Mesenchymal stem cell (in vitro differentiated cells and primary cell): ENCODE results near the gene KANSL3.

ENCODE experiments used
- DNase-seq: peaks from one replicate; pipeline ENCODE4 v3.0.0-alpha.2; 2013
- H2AFZ ChIP-seq: one replicate; pipeline ENCODE4 v1.6.1; 2013; ENCODE audit warnings: low read depth, mild to moderate bottlenecking, control low read depth, inconsistent platforms, low read length, moderate library complexity
- H2AK5ac ChIP-seq: 2 replicates; pipeline ENCODE4 v1.6.1; 2013; ENCODE audit warnings: low read length, moderate library complexity, mild to moderate bottlenecking, inconsistent platforms; ENCODE audit not compliant: severe bottlenecking
- H2BK120ac ChIP-seq: one replicate; pipeline ENCODE4 v1.6.1; 2013; ENCODE audit warnings: low read depth, mild to moderate bottlenecking, inconsistent platforms, low read length, moderate library complexity
- H2BK12ac ChIP-seq, 2 experiments: one replicate each; pipeline ENCODE4 v1.6.1; 2013; ENCODE audit warnings: inconsistent platforms in 2 of 2, low read length in 2 of 2, mild to moderate bottlenecking in 2 of 2, moderate library complexity in 2 of 2, control low read depth in 1 of 2
- H2BK15ac ChIP-seq: one replicate; pipeline ENCODE4 v1.6.1; 2013; ENCODE audit warnings: mild to moderate bottlenecking, low read depth, inconsistent platforms; ENCODE audit not compliant: poor library complexity, severe bottlenecking
- H2BK5ac ChIP-seq: 2 replicates; pipeline ENCODE4 v1.6.1; 2013; ENCODE audit warnings: low read depth, mild to moderate bottlenecking, low read length, control low read depth, inconsistent platforms; ENCODE audit not compliant: poor library complexity, severe bottlenecking
- H3K14ac ChIP-seq, 2 experiments: one replicate each; pipeline ENCODE4 v1.6.1; 2013; ENCODE audit warnings: inconsistent platforms in 2 of 2, low read length in 2 of 2, control low read depth in 1 of 2, mild to moderate bottlenecking in 1 of 2, moderate library complexity in 1 of 2
- H3K18ac ChIP-seq, 2 experiments: one replicate each; pipeline ENCODE4 v1.6.1; 2013; ENCODE audit warnings: inconsistent platforms in 2 of 2, low read length in 2 of 2, control low read depth in 1 of 2, low read depth in 1 of 2, mild to moderate bottlenecking in 1 of 2
- H3K23ac ChIP-seq, 2 experiments: one replicate each; pipeline ENCODE4 v1.6.1; 2013; ENCODE audit warnings: inconsistent platforms in 2 of 2, low read length in 2 of 2, mild to moderate bottlenecking in 2 of 2, moderate library complexity in 2 of 2, control low read depth in 1 of 2
- H3K27ac ChIP-seq: 2 replicates; pipeline ENCODE4 v1.5.1; 2013; ENCODE audit warnings: mild to moderate bottlenecking, moderate library complexity, low read length, control low read depth, inconsistent platforms; ENCODE audit not compliant: poor library complexity, severe bottlenecking
- H3K27me3 ChIP-seq, 2 experiments: 2 replicates each; pipeline versions ENCODE4 v1.6.1 to v1.7.0; 2013; ENCODE audit warnings: low read length in 2 of 2, mild to moderate bottlenecking in 2 of 2, moderate library complexity in 2 of 2, control low read depth in 1 of 2, inconsistent platforms in 1 of 2; ENCODE audit not compliant: control insufficient read depth in 1 of 2, insufficient read depth in 1 of 2
- H3K36me3 ChIP-seq, 2 experiments: 2 replicates each; pipeline versions ENCODE4 v1.6.1 to v1.7.0; 2013; ENCODE audit warnings: low read length in 2 of 2, control low read depth in 1 of 2, inconsistent platforms in 1 of 2, low read depth in 1 of 2, mild to moderate bottlenecking in 1 of 2; ENCODE audit not compliant: insufficient read depth in 2 of 2, control insufficient read depth in 1 of 2
- H3K4ac ChIP-seq, 2 experiments: one replicate each; pipeline ENCODE4 v1.6.1; 2013; ENCODE audit warnings: inconsistent platforms in 2 of 2, low read length in 2 of 2, mild to moderate bottlenecking in 2 of 2, moderate library complexity in 2 of 2, control low read depth in 1 of 2, low read depth in 1 of 2
- H3K4me1 ChIP-seq: 2 replicates; pipeline ENCODE4 v1.6.1; 2013; ENCODE audit warnings: low read depth, low read length, control low read depth; ENCODE audit not compliant: control insufficient read depth, insufficient read depth
- H3K4me2 ChIP-seq: 2 replicates; pipeline ENCODE4 v1.6.1; 2013; ENCODE audit warnings: low read length, mild to moderate bottlenecking, inconsistent platforms; ENCODE audit not compliant: poor library complexity, severe bottlenecking
- H3K4me3 ChIP-seq, 2 experiments: 2 replicates each; pipeline versions ENCODE4 v1.5.1 to v1.7.0; 2013; ENCODE audit warnings: low read length in 2 of 2, mild to moderate bottlenecking in 2 of 2, control low read depth in 1 of 2, low read depth in 1 of 2; ENCODE audit not compliant: insufficient read depth in 1 of 2
- H3K79me1 ChIP-seq: replicated peaks from 2 replicates; pipeline ENCODE4 v1.6.1; 2013; ENCODE audit warnings: mild to moderate bottlenecking, control low read depth, low read length, inconsistent platforms; ENCODE audit not compliant: poor library complexity, severe bottlenecking
- H3K9ac ChIP-seq: 2 replicates; pipeline ENCODE4 v1.7.0; 2013; ENCODE audit warnings: mild to moderate bottlenecking, low read length, moderate library complexity
- H3K9me3 ChIP-seq: 2 replicates; pipeline ENCODE4 v1.7.0; 2013; ENCODE audit warnings: mild to moderate bottlenecking, low read length; ENCODE audit not compliant: control insufficient read depth
- H4K8ac ChIP-seq: one replicate; pipeline ENCODE4 v1.6.1; 2013; ENCODE audit warnings: inconsistent platforms, mild to moderate bottlenecking, low read length, moderate library complexity
- H4K91ac ChIP-seq: one replicate; pipeline ENCODE4 v1.6.1; 2013; ENCODE audit warnings: mild to moderate bottlenecking, low read length, inconsistent platforms
- WGBS: methylation state at CpG from one replicate; pipeline ENCODE4 v1.1.7; 2013; ENCODE audit warnings: mixed read lengths; 5-methylcytosine and 5-hydroxymethylcytosine counted together

The KANSL3 gene

DNA sequence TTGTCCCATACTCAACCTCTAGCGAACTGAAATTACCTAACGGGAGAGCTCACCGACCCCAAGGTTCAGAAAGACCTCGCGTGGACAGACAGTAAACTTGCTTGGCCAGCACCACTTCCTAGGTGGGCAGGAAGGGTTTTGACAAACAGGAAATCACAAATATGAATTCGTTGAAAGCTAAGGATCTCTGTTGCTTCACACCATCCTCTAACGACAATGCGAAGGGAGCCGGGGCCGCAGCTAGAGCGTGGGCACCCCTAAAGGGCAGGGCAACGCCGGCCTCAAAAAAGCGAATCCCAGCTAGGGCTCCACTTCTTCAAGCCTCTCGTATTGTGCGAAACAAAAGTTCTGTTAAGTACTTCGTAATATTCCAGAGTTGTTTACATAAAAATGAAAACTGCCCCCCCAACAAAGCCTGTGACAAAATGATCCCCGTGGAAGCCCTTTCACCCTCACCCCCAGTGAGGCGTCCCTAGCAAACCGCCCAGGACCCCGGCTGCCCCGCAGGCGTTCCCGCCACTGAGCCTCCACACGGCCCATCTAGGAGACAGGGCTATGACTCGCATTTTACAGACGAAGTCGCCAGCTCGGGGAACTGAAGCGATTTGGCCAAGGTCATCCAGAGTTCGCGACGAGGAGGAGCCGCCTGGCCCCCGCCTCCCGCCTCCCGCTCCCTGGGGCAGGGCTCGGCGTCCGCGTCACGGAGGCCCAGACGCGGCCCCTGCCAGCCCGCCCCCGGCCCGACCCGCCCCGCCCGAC is 548 bp downstream of the KANSL3 start:
- peaks cover 21% of the 10 kb centered on the region for H3K79me1 ChIP-seq
- H3K4me2 ChIP-seq: peak overlapping the region; percentile 98
- no peaks in the 10 kb centered on the region for H3K27me3 ChIP-seq
- H3K27ac ChIP-seq: peak overlapping the region; percentile 19
- no peak overlapping the region for H2AK5ac ChIP-seq
- H3K14ac ChIP-seq: peak overlapping the region; percentile 83 to 87
- H2BK12ac ChIP-seq: no peak overlapping the region
- H3K4ac ChIP-seq: peak overlapping the region in 1 of 2 experiments; percentile 73
- H3K4me1 ChIP-seq: peaks cover 6% of the 10 kb centered on the region
- peak overlapping the region; percentile 96 for H2BK120ac ChIP-seq
- peak overlapping the region; percentile 86 for H2AFZ ChIP-seq
- H3K23ac ChIP-seq: peak overlapping the region in 1 of 2 experiments; percentile 90
- H4K91ac ChIP-seq: no peak overlapping the region
- peaks cover 9 to 16% of the 10 kb centered on the region in 2 experiments for H3K36me3 ChIP-seq
- WGBS: 4% methylated on average over 25 of the region's 50 CpGs
- peak overlapping the region; percentile 77 to 92 for H3K18ac ChIP-seq
- peak overlapping the region; percentile 80 for H4K8ac ChIP-seq
- H2BK15ac ChIP-seq: peak overlapping the region; percentile 94
- H2BK5ac ChIP-seq: peak overlapping the region; percentile 63
- H3K9me3 ChIP-seq: no peaks in the 10 kb centered on the region
- H3K4me3 ChIP-seq: peak overlapping the region; percentile 78 to 82
- DNase-seq: peak; percentile 91
- peak overlapping the region; percentile 95 for H3K9ac ChIP-seq

DNA sequence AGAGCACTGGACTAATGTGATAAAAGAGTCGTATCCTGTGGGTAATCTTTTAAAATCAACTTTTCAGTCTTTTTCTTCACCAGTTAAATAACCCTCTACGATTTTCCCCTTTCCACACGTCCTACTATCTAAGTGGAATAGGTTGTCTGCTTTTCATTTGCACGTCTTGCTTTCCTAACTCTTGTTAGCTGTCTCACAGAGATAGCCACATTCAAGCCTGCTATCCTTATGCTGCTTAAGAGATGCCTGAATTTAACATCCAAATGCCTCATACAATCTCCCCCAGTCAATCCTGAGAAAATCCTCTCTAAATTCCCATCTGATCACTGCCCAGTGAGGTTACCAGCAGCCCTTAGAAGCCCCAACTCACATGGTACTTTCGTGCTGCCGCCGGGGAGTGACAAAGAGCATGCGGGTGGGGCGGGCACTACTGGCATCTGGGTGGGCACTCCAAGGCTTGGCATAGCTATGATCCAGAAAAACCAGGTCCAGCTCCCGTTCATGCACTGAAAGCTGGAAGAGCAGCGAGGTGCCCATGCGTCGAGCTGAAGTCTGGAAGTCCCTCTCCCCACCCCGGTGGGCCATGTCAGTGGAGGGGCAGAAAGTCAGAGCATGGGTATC is 1.5 kb downstream of the KANSL3 start:
- DNase-seq: no peak
- Histone ChIP-seq H3K4me2 (peak overlapping the region; percentile 98), H3K4me3 (peak overlapping the region in 1 of 2 experiments; percentile 82), H2AK5ac (peak overlapping the region; percentile 31), H4K91ac (no peak overlapping the region), H3K4ac (no peak overlapping the region), H3K27me3 (no peaks in the 10 kb centered on the region), H2BK120ac (no peak overlapping the region), H2BK12ac (no peak overlapping the region), H3K4me1 (peaks cover 6% of the 10 kb centered on the region), H3K79me1 (peaks cover 29% of the 10 kb centered on the region), H3K14ac (no peak overlapping the region), H2BK5ac (no peak overlapping the region), H3K23ac (no peak overlapping the region), H3K36me3 (peaks cover 14 to 22% of the 10 kb centered on the region in 2 experiments), H3K18ac (no peak overlapping the region), H2AFZ (no peak overlapping the region), H3K9ac (peak overlapping the region; percentile 95), H4K8ac (no peak overlapping the region), H2BK15ac (no peak overlapping the region), H3K27ac (no peak overlapping the region), H3K9me3 (no peaks in the 10 kb centered on the region)
- WGBS: 86% methylated on average over 14 of the region's 14 CpGs

DNA sequence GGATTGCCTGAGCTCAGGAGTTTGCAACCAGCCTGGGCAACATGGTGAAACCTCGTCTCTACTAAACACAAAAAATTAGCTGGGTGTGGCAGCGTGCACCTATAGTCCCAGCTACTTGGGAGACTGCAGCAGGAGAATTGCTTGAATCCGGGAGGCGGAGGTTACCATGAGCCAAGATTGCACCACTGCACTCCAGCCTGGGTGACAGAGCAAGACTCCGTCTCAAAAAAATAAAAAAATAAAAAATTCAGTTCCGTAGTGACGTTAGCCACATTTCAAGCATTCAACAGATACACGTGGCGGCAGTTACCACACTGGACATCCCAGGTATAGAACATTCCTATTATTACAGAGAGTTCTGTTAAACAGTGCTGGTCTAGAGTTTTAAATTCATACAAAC is 4.5 kb downstream of the KANSL3 start:
- no peaks in the 10 kb centered on the region for H3K9me3 ChIP-seq
- WGBS: 96% methylated on average over 5 of the region's 9 CpGs
- no peak overlapping the region for H3K23ac ChIP-seq
- H3K27ac ChIP-seq: no peak overlapping the region
- DNase-seq: no peak
- no peak overlapping the region for H3K4me3 ChIP-seq
- H3K79me1 ChIP-seq: peaks cover 35% of the 10 kb centered on the region
- H3K14ac ChIP-seq: no peak overlapping the region
- no peak overlapping the region for H3K18ac ChIP-seq
- no peak overlapping the region for H2AFZ ChIP-seq
- H2BK15ac ChIP-seq: no peak overlapping the region
- no peak overlapping the region for H3K9ac ChIP-seq
- H2BK12ac ChIP-seq: no peak overlapping the region
- no peak overlapping the region for H2BK5ac ChIP-seq
- peaks cover 6% of the 10 kb centered on the region for H3K4me1 ChIP-seq
- no peak overlapping the region for H4K91ac ChIP-seq
- H4K8ac ChIP-seq: no peak overlapping the region
- no peak overlapping the region for H2AK5ac ChIP-seq
- H2BK120ac ChIP-seq: no peak overlapping the region
- no peak overlapping the region for H3K4ac ChIP-seq
- H3K27me3 ChIP-seq: no peaks in the 10 kb centered on the region
- H3K36me3 ChIP-seq: peaks cover 17 to 50% of the 10 kb centered on the region in 2 experiments
- H3K4me2 ChIP-seq: no peak overlapping the region

DNA sequence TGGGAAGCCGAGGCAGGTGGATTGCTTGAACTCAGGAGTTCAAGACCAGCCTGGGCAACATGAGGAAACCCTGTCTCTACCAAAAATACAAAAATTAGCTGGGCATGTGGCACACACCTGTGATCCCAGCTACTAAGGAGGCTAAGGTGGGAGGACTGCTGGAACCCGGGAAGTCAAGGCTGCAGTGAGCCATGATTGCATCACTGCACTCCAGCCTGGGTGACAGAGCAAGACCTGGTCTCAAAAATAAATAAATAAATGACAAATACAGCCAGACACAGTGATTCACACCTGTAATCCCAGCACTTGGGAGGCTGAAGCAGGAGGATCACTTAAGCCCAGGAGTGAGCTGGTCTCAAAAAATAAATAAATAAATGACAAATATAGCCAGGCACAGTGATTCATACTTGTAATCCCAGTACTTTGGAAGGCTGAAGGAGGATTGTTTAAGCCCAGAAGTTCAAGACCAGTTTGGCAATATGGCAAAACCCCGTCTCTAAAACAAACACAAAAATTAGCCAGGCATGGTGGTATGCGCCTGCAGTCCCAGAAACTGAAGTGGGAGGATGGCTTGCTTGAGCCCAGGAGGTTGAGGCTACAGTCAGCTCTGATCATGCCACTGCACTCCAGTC is 6.2 kb downstream of the KANSL3 start:
- Histone ChIP-seq H3K4ac (no peak overlapping the region), H3K23ac (no peak overlapping the region), H2AK5ac (no peak overlapping the region), H3K4me3 (no peak overlapping the region), H3K9me3 (no peaks in the 10 kb centered on the region), H3K36me3 (peaks cover 23 to 63% of the 10 kb centered on the region in 2 experiments), H3K9ac (no peak overlapping the region), H3K4me2 (no peak overlapping the region), H2BK12ac (no peak overlapping the region), H3K27ac (no peak overlapping the region), H3K79me1 (peaks cover 36% of the 10 kb centered on the region), H4K8ac (no peak overlapping the region), H3K18ac (no peak overlapping the region), H2BK120ac (no peak overlapping the region), H4K91ac (no peak overlapping the region), H2BK15ac (no peak overlapping the region), H2BK5ac (no peak overlapping the region), H3K4me1 (peaks cover 3% of the 10 kb centered on the region), H2AFZ (no peak overlapping the region), H3K14ac (no peak overlapping the region), H3K27me3 (no peaks in the 10 kb centered on the region)
- 65% methylated on average over 4 of the region's 4 CpGs for WGBS
- peak; percentile 82 for DNase-seq
